Loucy (cell line): ENCODE data around the gene GFPT2.

Experiments used
- H2AFZ ChIP-seq: fragments of 200-600 bp; sonication (generic); 2 replicates; pipeline ENCODE4 v1.6.0; 2016; ENCODE audit warnings: antibody characterized with exemption, mild to moderate bottlenecking, low read length, moderate library complexity
- H3F3A ChIP-seq: fragments of 200-600 bp; 2 replicates; pipeline ENCODE4 v1.6.0; 2016; ENCODE audit warnings: antibody characterized with exemption, low read depth, mild to moderate bottlenecking
- H3K27me3 ChIP-seq: fragments of 200-600 bp; sonication (generic); 2 replicates; pipeline ENCODE4 v1.6.1; 2014; ENCODE audit warnings: low read length, mild to moderate bottlenecking; ENCODE audit not compliant: insufficient read depth, poor library complexity, severe bottlenecking
- H3K36me3 ChIP-seq: fragments of 200-600 bp; sonication (generic); 2 replicates; pipeline ENCODE4 v1.6.1; 2016; ENCODE audit warnings: low read length; ENCODE audit not compliant: insufficient read depth
- H3K4me1 ChIP-seq: fragments of 200-600 bp; sonication (generic); 2 replicates; pipeline ENCODE4 v1.5.1; 2014; ENCODE audit warnings: low read length, mild to moderate bottlenecking; ENCODE audit not compliant: insufficient read depth, poor library complexity, severe bottlenecking
- H3K4me2 ChIP-seq: fragments of 200-600 bp; sonication (generic); 2 replicates; pipeline ENCODE4 v1.6.0; 2014; ENCODE audit warnings: antibody characterized with exemption, low read length, low read depth, mild to moderate bottlenecking; ENCODE audit not compliant: poor library complexity, severe bottlenecking
- H3K4me3 ChIP-seq: fragments of 200-600 bp; sonication (generic); 2 replicates; pipeline ENCODE4 v1.5.1; 2014; ENCODE audit warnings: low read length, mild to moderate bottlenecking, mixed read lengths; ENCODE audit not compliant: poor library complexity, severe bottlenecking
- H3K79me2 ChIP-seq: fragments of 200-600 bp; sonication (generic); 2 replicates; pipeline ENCODE4 v1.6.1; 2014; ENCODE audit warnings: low read length; ENCODE audit not compliant: insufficient read depth
- H3K9ac ChIP-seq: fragments of 200-600 bp; sonication (generic); 2 replicates; pipeline ENCODE4 v1.6.0; 2014; ENCODE audit warnings: mild to moderate bottlenecking, low read depth, low read length, moderate library complexity; ENCODE audit not compliant: poor library complexity, severe bottlenecking
- H3K9me2 ChIP-seq: fragments of 200-600 bp; sonication (generic); replicated peaks from 2 replicates; pipeline ENCODE4 v1.6.1; 2016; ENCODE audit warnings: low read depth, low read length, mixed read lengths
- H3K9me3 ChIP-seq: fragments of 200-600 bp; sonication (generic); 2 replicates; pipeline ENCODE4 v1.6.1; 2014; ENCODE audit warnings: mild to moderate bottlenecking, antibody characterized with exemption, low read length, low read depth; ENCODE audit not compliant: insufficient read depth
- H4K20me1 ChIP-seq: fragments of 200-600 bp; sonication (generic); 2 replicates; pipeline ENCODE4 v1.6.0; 2014; ENCODE audit warnings: antibody characterized with exemption, low read length, mild to moderate bottlenecking; ENCODE audit not compliant: insufficient read depth, poor library complexity, severe bottlenecking
- EZH2phosphoT487 ChIP-seq: fragments of 200-600 bp; IDR thresholded peaks from 2 replicates; pipeline ENCODE4 v1.6.1; 2018; ENCODE audit warnings: antibody characterized with exemption, mild to moderate bottlenecking, moderate library complexity, borderline replicate concordance
- TF ChIP-seq, protein P1 (sequence below): fragments of 200-600 bp; sonication (generic); conservative IDR thresholded peaks from 2 replicates; pipeline ENCODE4 v1.5.1; 2014; ENCODE audit warnings: mild to moderate bottlenecking, antibody characterized with exemption, low read length

GFPT2 gene

DNA sequence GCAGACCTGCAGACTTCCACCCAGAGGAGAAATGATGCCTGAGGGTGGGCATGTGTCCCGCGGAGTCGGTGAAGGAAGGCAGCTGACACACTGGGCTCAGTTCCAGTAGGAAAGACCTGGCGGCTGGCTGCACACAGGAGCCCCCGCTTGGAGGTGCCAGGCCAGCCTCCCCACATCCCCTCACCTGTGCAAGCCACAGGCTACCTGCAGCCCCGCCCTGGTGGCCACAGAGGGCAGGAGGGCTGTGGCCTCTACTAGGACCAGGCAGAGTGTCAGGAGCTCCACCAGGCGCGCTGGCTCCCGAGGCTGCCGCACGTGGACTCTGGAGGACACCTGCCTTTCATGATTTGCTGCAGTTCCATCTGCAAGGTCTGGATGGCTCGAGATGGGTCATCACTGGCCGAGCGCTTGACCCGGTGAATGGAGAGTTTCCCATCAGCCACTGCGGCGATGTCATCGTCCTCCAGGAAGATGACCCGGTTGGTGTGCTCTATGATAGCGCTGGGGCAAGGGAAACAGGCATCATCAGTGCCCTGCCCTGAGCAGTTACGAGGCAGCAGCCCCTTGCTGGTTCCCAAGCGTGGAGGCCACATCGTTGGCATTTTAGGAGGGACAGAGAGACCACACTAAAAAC lies 34.6 kb downstream of the GFPT2 start:
- H3K4me1 ChIP-seq, result no peaks in the 10 kb centered on the region
- no peaks in the 10 kb centered on the region for H4K20me1 ChIP-seq
- no peaks in the 10 kb centered on the region for H3F3A ChIP-seq
- H3K9me2 ChIP-seq, result no peaks in the 10 kb centered on the region
- no peak overlapping the region for H3K9ac ChIP-seq
- no peaks in the 10 kb centered on the region for H3K9me3 ChIP-seq
- H3K4me2 ChIP-seq, result no peak overlapping the region
- no peaks in the 10 kb centered on the region for H3K27me3 ChIP-seq
- H3K79me2 ChIP-seq, result no peaks in the 10 kb centered on the region
- no peak overlapping the region for H3K4me3 ChIP-seq
- no peak overlapping the region for H2AFZ ChIP-seq
- no peaks in the 10 kb centered on the region for H3K36me3 ChIP-seq
- TF ChIP-seq, protein P1, sequence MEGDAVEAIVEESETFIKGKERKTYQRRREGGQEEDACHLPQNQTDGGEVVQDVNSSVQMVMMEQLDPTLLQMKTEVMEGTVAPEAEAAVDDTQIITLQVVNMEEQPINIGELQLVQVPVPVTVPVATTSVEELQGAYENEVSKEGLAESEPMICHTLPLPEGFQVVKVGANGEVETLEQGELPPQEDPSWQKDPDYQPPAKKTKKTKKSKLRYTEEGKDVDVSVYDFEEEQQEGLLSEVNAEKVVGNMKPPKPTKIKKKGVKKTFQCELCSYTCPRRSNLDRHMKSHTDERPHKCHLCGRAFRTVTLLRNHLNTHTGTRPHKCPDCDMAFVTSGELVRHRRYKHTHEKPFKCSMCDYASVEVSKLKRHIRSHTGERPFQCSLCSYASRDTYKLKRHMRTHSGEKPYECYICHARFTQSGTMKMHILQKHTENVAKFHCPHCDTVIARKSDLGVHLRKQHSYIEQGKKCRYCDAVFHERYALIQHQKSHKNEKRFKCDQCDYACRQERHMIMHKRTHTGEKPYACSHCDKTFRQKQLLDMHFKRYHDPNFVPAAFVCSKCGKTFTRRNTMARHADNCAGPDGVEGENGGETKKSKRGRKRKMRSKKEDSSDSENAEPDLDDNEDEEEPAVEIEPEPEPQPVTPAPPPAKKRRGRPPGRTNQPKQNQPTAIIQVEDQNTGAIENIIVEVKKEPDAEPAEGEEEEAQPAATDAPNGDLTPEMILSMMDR, result no peak
- no peak for TF ChIP-seq EZH2phosphoT487

DNA sequence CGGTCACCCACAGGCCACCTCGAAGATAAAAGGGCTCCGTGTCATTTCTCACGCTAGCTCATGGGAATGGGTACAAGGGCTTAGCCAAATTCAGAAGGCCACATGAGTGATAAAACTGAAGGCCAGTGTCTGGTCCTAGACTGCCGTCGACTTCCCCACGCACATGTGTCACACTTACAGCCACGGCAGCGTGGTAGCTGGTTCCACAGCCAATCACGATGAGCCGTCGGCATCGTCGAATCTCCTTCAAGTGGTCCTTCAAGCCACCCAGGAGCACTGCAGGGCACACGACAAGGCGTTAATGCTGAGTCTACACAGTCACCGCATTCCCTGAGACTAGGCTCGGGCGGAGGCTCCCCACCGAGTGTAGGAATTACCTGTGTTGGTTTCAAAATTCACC lies 36.5 kb downstream of the GFPT2 start:
- no peak overlapping the region for H2AFZ ChIP-seq
- no peak overlapping the region for H3K9ac ChIP-seq
- no peaks in the 10 kb centered on the region for H3K36me3 ChIP-seq
- no peaks in the 10 kb centered on the region for H3K9me3 ChIP-seq
- no peak overlapping the region for H3K4me3 ChIP-seq
- H3K27me3 ChIP-seq, result no peaks in the 10 kb centered on the region
- no peak overlapping the region for H3K4me2 ChIP-seq
- no peaks in the 10 kb centered on the region for H3K79me2 ChIP-seq
- TF ChIP-seq EZH2phosphoT487, result no peak
- no peaks in the 10 kb centered on the region for H3F3A ChIP-seq
- H3K4me1 ChIP-seq, result no peaks in the 10 kb centered on the region
- no peaks in the 10 kb centered on the region for H4K20me1 ChIP-seq
- H3K9me2 ChIP-seq, result no peaks in the 10 kb centered on the region

DNA sequence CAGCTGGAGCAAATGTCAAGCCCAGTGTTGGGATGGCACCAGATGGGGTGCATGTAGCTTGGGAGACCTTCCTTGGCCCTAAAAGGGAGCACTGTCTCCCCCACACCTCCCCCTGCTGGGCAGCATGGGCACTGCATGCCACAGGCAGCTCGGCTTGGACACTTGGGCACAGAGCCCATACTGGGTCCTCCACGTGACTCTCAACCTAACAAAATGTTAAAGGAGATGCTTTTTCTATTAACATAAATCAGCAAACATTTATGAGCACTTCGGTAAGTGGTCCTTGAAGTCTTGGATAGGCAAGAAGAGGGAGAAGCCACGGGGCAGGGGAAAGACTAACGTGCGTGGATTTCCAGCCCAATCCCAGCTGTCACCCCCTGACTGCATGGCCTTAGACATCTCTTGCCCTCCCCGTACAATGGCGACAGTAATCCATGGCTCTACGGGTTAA lies 37.3 kb downstream of the GFPT2 start:
- Histone ChIP-seq H3F3A (no peaks in the 10 kb centered on the region), H3K79me2 (no peaks in the 10 kb centered on the region), H3K27me3 (no peaks in the 10 kb centered on the region), H4K20me1 (no peaks in the 10 kb centered on the region), H3K4me2 (no peak overlapping the region), H3K9me3 (no peaks in the 10 kb centered on the region), H3K4me3 (no peak overlapping the region), H3K4me1 (no peaks in the 10 kb centered on the region), H3K9me2 (no peaks in the 10 kb centered on the region), H3K36me3 (no peaks in the 10 kb centered on the region), H2AFZ (no peak overlapping the region), H3K9ac (no peak overlapping the region)
- no peak for TF ChIP-seq EZH2phosphoT487
- TF ChIP-seq, protein P1, result peak; percentile 81
